Testis (tissue), 2 donors: ENCODE results near the gene GOLGA6C.

ENCODE experiments used
- CTCF ChIP-seq, 3 experiments: fragments of 450-650 bp in 2 of 3; fragments of 200-600 bp in 1 of 3; sonication (generic) in 1 of 3; IDR thresholded peaks; one replicate each; pipeline ENCODE4 v1.5.1; 2016 to 2019; ENCODE audit warnings: antibody characterized with exemption in 3 of 3, mild to moderate bottlenecking in 2 of 3, moderate library complexity in 1 of 3
- POLR2A ChIP-seq: fragments of 450-650 bp; IDR thresholded peaks from one replicate; pipeline ENCODE4 v1.6.1; 2017; ENCODE audit warnings: antibody characterized with exemption, mild to moderate bottlenecking, moderate library complexity

GRCh38 chr15:75208501-75209288, 49.4 kb upstream of the GOLGA6C start:
- TF ChIP-seq POLR2A, result no peak
- no peak for TF ChIP-seq CTCF (IDR thresholded peaks at IDR 0.05)
